ENCODE results near the gene TPK1.

Gene TPK1

GRCh38 chr7:144410441-144410840 is 425.4 kb downstream of the TPK1 start:
- CTCF ChIA-PET, result interaction anchor here (0.7 to 1.5 kb wide), 2 partner anchors 18 to 27 kb away, joined by 3 to 8 read pairs; no protein-coding TSS in a partner anchor
- TF ChIP-seq ZBTB10 (tag by site-specific recombination; IDR thresholded peaks at IDR 0.05) (no peak), IKZF3 (tag by site-specific recombination; IDR thresholded peaks at IDR 0.05) (no peak), YY2 (tag by site-specific recombination; IDR thresholded peaks at IDR 0.05) (no peak), ZNF558 (tag by site-specific recombination; IDR thresholded peaks at IDR 0.05) (no peak), ZNF560 (tag by site-specific recombination; IDR thresholded peaks at IDR 0.05; ENCODE audit: borderline replicate concordance) (no peak), ZNF214 (tag by site-specific recombination; IDR thresholded peaks at IDR 0.05; ENCODE audit: borderline replicate concordance) (no peak), BCL11B (tag by site-specific recombination; IDR thresholded peaks at IDR 0.05; ENCODE audit: low read depth) (no peak)

GRCh38 chr7:144408121-144408520 is 427.7 kb downstream of the TPK1 start:
- H3K4me1 ChIP-seq (ENCODE audit: control insufficient read depth, insufficient read depth, low read length), result no peaks in the 10 kb centered on the region
- peak; percentile 4 for TF ChIP-seq ZNF335 (tag by site-specific recombination; conservative IDR thresholded peaks at IDR 0.05)
- TF ChIP-seq ZNF398 (tag by site-specific recombination; IDR thresholded peaks at IDR 0.05), result peak; percentile 25; the same call in 1 of the 2 replicates
- TF ChIP-seq ZNF777 (tag by site-specific recombination; IDR thresholded peaks at IDR 0.05; ENCODE audit: borderline replicate concordance), result no peak
- TF ChIP-seq ZNF266 (tag by site-specific recombination; IDR thresholded peaks at IDR 0.05; ENCODE audit: low read depth), result no peak
- no peak overlapping the region for H3K27ac ChIP-seq (ENCODE audit: extremely low read depth, low read depth, low read length)
- H3K36me3 ChIP-seq (ENCODE audit: control insufficient read depth in 2 of 2, insufficient read depth in 1 of 2, low read length in 2 of 2), result no peaks in the 10 kb centered on the region
- no peak overlapping the region for H3K4me3 ChIP-seq (ENCODE audit: low read depth, low read length)
- no peaks in the 10 kb centered on the region for H3K9me3 ChIP-seq (ENCODE audit: control insufficient read depth, insufficient read depth, low read depth, low read length)
- POLR2A ChIA-PET, result no interaction called here
- CTCF ChIA-PET, result no interaction called here

More at GRCh38 chr7:144410441-144410840, 425.4 kb downstream of the TPK1 start:
- Histone ChIP-seq H3K4me3 (ENCODE audit: low read depth, low read length) (no peak overlapping the region), H3K27ac (ENCODE audit: extremely low read depth, low read depth, low read length) (no peak overlapping the region), H3K9me3 (ENCODE audit: control insufficient read depth, insufficient read depth, low read depth, low read length) (no peaks in the 10 kb centered on the region), H3K4me1 (ENCODE audit: control insufficient read depth, insufficient read depth, low read length) (no peaks in the 10 kb centered on the region), H3K36me3 (ENCODE audit: control insufficient read depth in 2 of 2, insufficient read depth in 1 of 2, low read length in 2 of 2) (no peaks in the 10 kb centered on the region)
- POLR2A ChIA-PET, result no interaction called here

GRCh38 chr7:144407266-144407931 is 428.5 kb downstream of the TPK1 start:
- ChIA-PET CTCF (no interaction called here), POLR2A (no interaction called here)
- H3K9me3 ChIP-seq (ENCODE audit: control insufficient read depth, insufficient read depth, low read depth, low read length), result no peaks in the 10 kb centered on the region
- no peak overlapping the region for H3K4me3 ChIP-seq (ENCODE audit: low read depth, low read length)
- H3K27ac ChIP-seq (ENCODE audit: extremely low read depth, low read depth, low read length), result no peak overlapping the region
- no peaks in the 10 kb centered on the region for H3K36me3 ChIP-seq (ENCODE audit: control insufficient read depth in 2 of 2, insufficient read depth in 1 of 2, low read length in 2 of 2)
- no peaks in the 10 kb centered on the region for H3K4me1 ChIP-seq (ENCODE audit: control insufficient read depth, insufficient read depth, low read length)
- TF ChIP-seq ZNF639 (tag by site-specific recombination; IDR thresholded peaks at IDR 0.05) (no peak), ZNF112 (tag by site-specific recombination; IDR thresholded peaks at IDR 0.05) (no peak), RBAK (tag by site-specific recombination; IDR thresholded peaks at IDR 0.05) (no peak), ZBTB6 (tag by site-specific recombination; IDR thresholded peaks at IDR 0.05) (no peak), MEIS1 (CRISPR knock-in tag; IDR thresholded peaks at IDR 0.05; ENCODE audit: borderline replicate concordance) (no peak), ZNF792 (tag by site-specific recombination; IDR thresholded peaks at IDR 0.05) (no peak), CTCF (tag by site-specific recombination; IDR thresholded peaks at IDR 0.05) (no peak), PRDM1 (tag by site-specific recombination; IDR thresholded peaks at IDR 0.05) (no peak), ZNF280C (tag by site-specific recombination; IDR thresholded peaks at IDR 0.05) (no peak)

Data from HEK293 (cell line).